Erythroblast (primary cell): ENCODE data around the gene CFAP157.

ENCODE experiments used
- GATA1 ChIP-seq: IDR thresholded peaks from 2 replicates; pipeline ENCODE4 v1.6.1; 2011; ENCODE audit warnings: low read depth, mild to moderate bottlenecking, control low read depth, low read length, moderate library complexity
- POLR2A ChIP-seq: IDR thresholded peaks from 2 replicates; pipeline ENCODE4 v1.6.1; 2011; ENCODE audit warnings: mild to moderate bottlenecking, low read length

GRCh38 chr9:127758843-127759242 lies 52.1 kb downstream of the CFAP157 start:
- TF ChIP-seq POLR2A (no peak), GATA1 (no peak)
